ENCODE data around the gene NHLRC2.

NHLRC2 gene

GRCh38 chr10:113897693-113898618 lies 43.5 kb downstream of the NHLRC2 start:
- no peak overlapping the region for H3K4me3 Mint-ChIP-seq
- no peaks in the 10 kb centered on the region for H3K9me3 Mint-ChIP-seq
- H3K27me3 Mint-ChIP-seq = no peaks in the 10 kb centered on the region
- H3K4me1 Mint-ChIP-seq = peaks cover 2% of the 10 kb centered on the region
- H3K27ac Mint-ChIP-seq (ENCODE audit: low read depth) = no peak overlapping the region
- peaks cover 21% of the 10 kb centered on the region for H3K36me3 Mint-ChIP-seq (ENCODE audit: insufficient read depth)
- DNase-seq (ENCODE audit: low spot score in 2 of 2) (no peak), ATAC-seq (replicated peaks; ENCODE audit: extremely low read depth, poor library complexity, severe bottlenecking) (no peak)

GRCh38 chr10:113899952-113900598 lies 45.6 kb downstream of the NHLRC2 start:
- Mint-ChIP-seq H3K27ac (ENCODE audit: low read depth) (peak overlapping the region; percentile 4), H3K27me3 (no peaks in the 10 kb centered on the region), H3K36me3 (ENCODE audit: insufficient read depth) (peaks cover 34% of the 10 kb centered on the region), H3K9me3 (no peaks in the 10 kb centered on the region), H3K4me3 (no peak overlapping the region), H3K4me1 (no peaks in the 10 kb centered on the region)
- DNase-seq (ENCODE audit: low spot score in 2 of 2) (no peak), ATAC-seq (replicated peaks; ENCODE audit: extremely low read depth, poor library complexity, severe bottlenecking) (no peak)

- no peaks in the 10 kb centered on the region for H3K4me1 Mint-ChIP-seq
Observed at GRCh38 chr10:113905756-113906155, 51.3 kb downstream of the NHLRC2 start.

GRCh38 chr10:113907166-113907565 lies 52.7 kb downstream of the NHLRC2 start:
- H3K4me1 Mint-ChIP-seq = no peaks in the 10 kb centered on the region
- ATAC-seq (replicated peaks; ENCODE audit: extremely low read depth, poor library complexity, severe bottlenecking) (no peak), DNase-seq (ENCODE audit: low spot score in 2 of 2) (no peak)
- H3K4me3 Mint-ChIP-seq = no peak overlapping the region
- no peak overlapping the region for H3K27ac Mint-ChIP-seq (ENCODE audit: low read depth)
- no peaks in the 10 kb centered on the region for H3K27me3 Mint-ChIP-seq
- H3K36me3 Mint-ChIP-seq (ENCODE audit: insufficient read depth) = peaks cover 32% of the 10 kb centered on the region
- H3K9me3 Mint-ChIP-seq = no peaks in the 10 kb centered on the region

More at GRCh38 chr10:113905756-113906155, 51.3 kb downstream of the NHLRC2 start:
- peaks cover 37% of the 10 kb centered on the region for H3K36me3 Mint-ChIP-seq (ENCODE audit: insufficient read depth)
- no peaks in the 10 kb centered on the region for H3K9me3 Mint-ChIP-seq
- H3K27ac Mint-ChIP-seq (ENCODE audit: low read depth) = no peak overlapping the region
- DNase-seq (ENCODE audit: low spot score in 2 of 2) (no peak), ATAC-seq (replicated peaks; ENCODE audit: extremely low read depth, poor library complexity, severe bottlenecking) (no peak)
- H3K27me3 Mint-ChIP-seq = no peaks in the 10 kb centered on the region
- no peak overlapping the region for H3K4me3 Mint-ChIP-seq

- ATAC-seq (replicated peaks; ENCODE audit: extremely low read depth, poor library complexity, severe bottlenecking) = no peak
- Mint-ChIP-seq H3K27ac (ENCODE audit: low read depth) (no peak overlapping the region), H3K27me3 (no peaks in the 10 kb centered on the region), H3K4me1 (no peaks in the 10 kb centered on the region), H3K36me3 (ENCODE audit: insufficient read depth) (peaks cover 31% of the 10 kb centered on the region), H3K9me3 (no peaks in the 10 kb centered on the region), H3K4me3 (no peak overlapping the region)
- no peak for DNase-seq (ENCODE audit: low spot score in 2 of 2)
Observed at GRCh38 chr10:113908236-113908635, 53.8 kb downstream of the NHLRC2 start.

- ATAC-seq (replicated peaks; ENCODE audit: extremely low read depth, poor library complexity, severe bottlenecking) (no peak), DNase-seq (ENCODE audit: low spot score in 2 of 2) (no peak)
- Mint-ChIP-seq H3K27me3 (no peaks in the 10 kb centered on the region), H3K27ac (ENCODE audit: low read depth) (no peak overlapping the region), H3K4me1 (no peaks in the 10 kb centered on the region), H3K4me3 (no peak overlapping the region), H3K36me3 (ENCODE audit: insufficient read depth) (peaks cover 14% of the 10 kb centered on the region), H3K9me3 (no peaks in the 10 kb centered on the region)
Observed at GRCh38 chr10:113911113-113911512, 56.7 kb downstream of the NHLRC2 start.

GRCh38 chr10:113911839-113912238 lies 57.4 kb downstream of the NHLRC2 start:
- no peaks in the 10 kb centered on the region for H3K4me1 Mint-ChIP-seq
- no peak overlapping the region for H3K27ac Mint-ChIP-seq (ENCODE audit: low read depth)
- peaks cover 14% of the 10 kb centered on the region for H3K36me3 Mint-ChIP-seq (ENCODE audit: insufficient read depth)
- no peaks in the 10 kb centered on the region for H3K27me3 Mint-ChIP-seq
- no peak for ATAC-seq (replicated peaks; ENCODE audit: extremely low read depth, poor library complexity, severe bottlenecking)
- DNase-seq (ENCODE audit: low spot score in 2 of 2) = no peak
- H3K4me3 Mint-ChIP-seq = no peak overlapping the region
- no peaks in the 10 kb centered on the region for H3K9me3 Mint-ChIP-seq

GRCh38 chr10:113912582-113912981 lies 58.1 kb downstream of the NHLRC2 start:
- DNase-seq (ENCODE audit: low spot score in 2 of 2) (no peak), ATAC-seq (replicated peaks; ENCODE audit: extremely low read depth, poor library complexity, severe bottlenecking) (no peak)
- no peaks in the 10 kb centered on the region for H3K9me3 Mint-ChIP-seq
- no peaks in the 10 kb centered on the region for H3K27me3 Mint-ChIP-seq
- H3K27ac Mint-ChIP-seq (ENCODE audit: low read depth) = no peak overlapping the region
- H3K4me3 Mint-ChIP-seq = no peak overlapping the region
- H3K36me3 Mint-ChIP-seq (ENCODE audit: insufficient read depth) = peaks cover 8% of the 10 kb centered on the region
- no peaks in the 10 kb centered on the region for H3K4me1 Mint-ChIP-seq

- H3K27ac Mint-ChIP-seq (ENCODE audit: low read depth) = no peak overlapping the region
- no peak for DNase-seq (ENCODE audit: low spot score in 2 of 2)
- no peak for ATAC-seq (replicated peaks; ENCODE audit: extremely low read depth, poor library complexity, severe bottlenecking)
Observed at GRCh38 chr10:113914956-113915355, 60.5 kb downstream of the NHLRC2 start.

GRCh38 chr10:113915540-113915939 lies 61.1 kb downstream of the NHLRC2 start:
- Mint-ChIP-seq H3K27ac (ENCODE audit: low read depth) (peak overlapping the region; percentile 69), H3K4me3 (no peak overlapping the region), H3K9me3 (no peaks in the 10 kb centered on the region), H3K4me1 (no peaks in the 10 kb centered on the region), H3K27me3 (no peaks in the 10 kb centered on the region), H3K36me3 (ENCODE audit: insufficient read depth) (peaks cover 8% of the 10 kb centered on the region)
- DNase-seq (ENCODE audit: low spot score in 2 of 2) = no peak
- ATAC-seq (replicated peaks; ENCODE audit: extremely low read depth, poor library complexity, severe bottlenecking) = no peak

More at GRCh38 chr10:113914956-113915355, 60.5 kb downstream of the NHLRC2 start:
- H3K36me3 Mint-ChIP-seq (ENCODE audit: insufficient read depth) = peaks cover 8% of the 10 kb centered on the region
- no peak overlapping the region for H3K4me3 Mint-ChIP-seq
- no peaks in the 10 kb centered on the region for H3K4me1 Mint-ChIP-seq
- no peaks in the 10 kb centered on the region for H3K27me3 Mint-ChIP-seq
- no peaks in the 10 kb centered on the region for H3K9me3 Mint-ChIP-seq

- Mint-ChIP-seq H3K9me3 (no peaks in the 10 kb centered on the region), H3K36me3 (ENCODE audit: insufficient read depth) (peaks cover 6% of the 10 kb centered on the region), H3K27ac (ENCODE audit: low read depth) (no peak overlapping the region), H3K4me1 (no peaks in the 10 kb centered on the region), H3K4me3 (no peak overlapping the region), H3K27me3 (no peaks in the 10 kb centered on the region)
- DNase-seq (ENCODE audit: low spot score in 2 of 2) (no peak), ATAC-seq (replicated peaks; ENCODE audit: extremely low read depth, poor library complexity, severe bottlenecking) (no peak)
Observed at GRCh38 chr10:113916053-113916452, 61.6 kb downstream of the NHLRC2 start.

- Mint-ChIP-seq H3K9me3 (no peaks in the 10 kb centered on the region), H3K4me3 (no peak overlapping the region), H3K36me3 (ENCODE audit: insufficient read depth) (peaks cover 3% of the 10 kb centered on the region), H3K4me1 (no peaks in the 10 kb centered on the region), H3K27me3 (no peaks in the 10 kb centered on the region), H3K27ac (ENCODE audit: low read depth) (peak overlapping the region; percentile 8)
- ATAC-seq (replicated peaks; ENCODE audit: extremely low read depth, poor library complexity, severe bottlenecking) = no peak
- no peak for DNase-seq (ENCODE audit: low spot score in 2 of 2)
Observed at GRCh38 chr10:113917636-113918035, 63.2 kb downstream of the NHLRC2 start.

GRCh38 chr10:113920114-113920513 lies 65.7 kb downstream of the NHLRC2 start:
- H3K9me3 Mint-ChIP-seq = no peaks in the 10 kb centered on the region
- H3K4me1 Mint-ChIP-seq = no peaks in the 10 kb centered on the region
- ATAC-seq (replicated peaks; ENCODE audit: extremely low read depth, poor library complexity, severe bottlenecking) (no peak), DNase-seq (ENCODE audit: low spot score in 2 of 2) (no peak)
- no peak overlapping the region for H3K27ac Mint-ChIP-seq (ENCODE audit: low read depth)
- no peaks in the 10 kb centered on the region for H3K36me3 Mint-ChIP-seq (ENCODE audit: insufficient read depth)
- H3K4me3 Mint-ChIP-seq = no peak overlapping the region
- peaks cover 18% of the 10 kb centered on the region for H3K27me3 Mint-ChIP-seq

All from central memory CD8-positive, alpha-beta T cell (primary cell).